ENCODE results near the gene SORL1. TPM values are rescaled to one million over a fixed set of nuclear protein-coding genes. Genes with fewer than 3 reads are reported as not detected.
A peak's percentile ranks its signal among the peaks of the same experiment; 100 is the strongest.

SORL1 gene
- total and polyA plus RNA-seq, 2 of the 8 experiments (the other 6 are each of a cell fraction or from before 2014, with no cell fraction given) = 38.1 to 65.5 TPM

DNA sequence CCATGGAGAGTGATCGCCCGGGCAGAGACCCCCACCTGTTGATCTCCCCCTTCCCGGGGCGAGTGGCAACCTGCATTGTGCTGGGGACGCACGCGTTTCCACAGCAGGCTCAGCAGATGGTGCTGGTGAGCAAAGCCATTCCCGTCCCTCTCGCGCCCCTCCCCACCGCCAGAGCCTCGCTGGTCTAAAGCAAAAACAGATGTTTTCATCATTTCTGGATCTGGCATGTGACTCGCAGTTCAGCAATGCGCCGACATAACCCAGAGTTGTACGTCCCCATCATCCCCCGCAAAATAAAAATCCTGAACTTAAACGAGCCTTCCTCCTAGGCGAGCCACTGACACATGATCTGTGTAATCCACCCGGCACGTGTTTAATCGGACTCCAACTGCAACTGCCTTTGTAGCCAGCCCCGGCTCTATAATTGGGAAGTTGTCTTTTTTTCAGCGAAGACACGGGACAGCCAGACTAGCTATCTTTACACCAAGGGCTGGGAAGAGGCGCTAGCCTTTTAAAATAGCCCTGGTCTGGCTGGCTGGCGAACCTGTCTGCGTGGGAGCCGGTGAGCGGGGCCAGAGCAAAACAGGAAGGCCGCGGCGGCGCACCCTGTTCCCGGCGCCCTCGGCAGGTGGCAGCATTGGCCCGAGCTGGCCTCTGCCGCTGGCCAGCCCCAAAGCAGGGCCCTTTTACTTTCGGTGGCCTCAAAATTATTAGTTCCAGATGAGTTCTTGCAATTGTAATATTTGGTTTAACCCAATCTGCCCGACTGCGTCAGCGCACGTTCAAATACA, 203.6 kb downstream of the SORL1 start (continued):
- TF ChIP-seq RAD21 (IDR thresholded peaks at IDR 0.05 in 1 of 2, conservative IDR thresholded peaks at IDR 0.05 in 1 of 2; ENCODE audit: low read depth in 2 of 2, low read length in 2 of 2) = peak; percentile 97 to 98
- no peak for TF ChIP-seq EGR1 (IDR thresholded peaks at IDR 0.05; ENCODE audit: borderline replicate concordance, low read depth, low read length)
- TF ChIP-seq TAF7 (optimal IDR thresholded peaks at IDR 0.05; ENCODE audit: borderline replicate concordance, low read depth, low read length) = no peak
- no peak for TF ChIP-seq KDM1A (IDR thresholded peaks at IDR 0.05; ENCODE audit: borderline replicate concordance, low read length)
- TF ChIP-seq MAFK (IDR thresholded peaks at IDR 0.05; ENCODE audit: low read depth, low read length) = no peak
- no peak for TF ChIP-seq POLR2AphosphoS5 (IDR thresholded peaks at IDR 0.05; ENCODE audit: low read depth, low read length)
- no peak for TF ChIP-seq SP1 (IDR thresholded peaks at IDR 0.05; ENCODE audit: low read depth, low read length)
- TF ChIP-seq, protein P1, sequence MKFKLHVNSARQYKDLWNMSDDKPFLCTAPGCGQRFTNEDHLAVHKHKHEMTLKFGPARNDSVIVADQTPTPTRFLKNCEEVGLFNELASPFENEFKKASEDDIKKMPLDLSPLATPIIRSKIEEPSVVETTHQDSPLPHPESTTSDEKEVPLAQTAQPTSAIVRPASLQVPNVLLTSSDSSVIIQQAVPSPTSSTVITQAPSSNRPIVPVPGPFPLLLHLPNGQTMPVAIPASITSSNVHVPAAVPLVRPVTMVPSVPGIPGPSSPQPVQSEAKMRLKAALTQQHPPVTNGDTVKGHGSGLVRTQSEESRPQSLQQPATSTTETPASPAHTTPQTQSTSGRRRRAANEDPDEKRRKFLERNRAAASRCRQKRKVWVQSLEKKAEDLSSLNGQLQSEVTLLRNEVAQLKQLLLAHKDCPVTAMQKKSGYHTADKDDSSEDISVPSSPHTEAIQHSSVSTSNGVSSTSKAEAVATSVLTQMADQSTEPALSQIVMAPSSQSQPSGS (IDR thresholded peaks at IDR 0.05; ENCODE audit: low read length) = no peak
- no peak for TF ChIP-seq SP4 (IDR thresholded peaks at IDR 0.05; ENCODE audit: low read length)
- peak; percentile 56 for TF ChIP-seq KDM5A (IDR thresholded peaks at IDR 0.05; ENCODE audit: low read length)
- peak; percentile 43 for TF ChIP-seq CTBP2 (IDR thresholded peaks at IDR 0.05; ENCODE audit: borderline replicate concordance, insufficient read depth, insufficient read length, low read length)
- no peak for TF ChIP-seq SP2 (IDR thresholded peaks at IDR 0.05; ENCODE audit: low read length)
- TF ChIP-seq HDAC6 (IDR thresholded peaks at IDR 0.05; ENCODE audit: low read depth, low read length) = no peak
- no peak for TF ChIP-seq GTF2F1 (IDR thresholded peaks at IDR 0.05; ENCODE audit: borderline replicate concordance, low read depth, low read length)
- TF ChIP-seq JUN (IDR thresholded peaks at IDR 0.05; ENCODE audit: low read depth, low read length) = no peak; the same call in 1 of the 2 replicates
- TF ChIP-seq, protein P2, sequence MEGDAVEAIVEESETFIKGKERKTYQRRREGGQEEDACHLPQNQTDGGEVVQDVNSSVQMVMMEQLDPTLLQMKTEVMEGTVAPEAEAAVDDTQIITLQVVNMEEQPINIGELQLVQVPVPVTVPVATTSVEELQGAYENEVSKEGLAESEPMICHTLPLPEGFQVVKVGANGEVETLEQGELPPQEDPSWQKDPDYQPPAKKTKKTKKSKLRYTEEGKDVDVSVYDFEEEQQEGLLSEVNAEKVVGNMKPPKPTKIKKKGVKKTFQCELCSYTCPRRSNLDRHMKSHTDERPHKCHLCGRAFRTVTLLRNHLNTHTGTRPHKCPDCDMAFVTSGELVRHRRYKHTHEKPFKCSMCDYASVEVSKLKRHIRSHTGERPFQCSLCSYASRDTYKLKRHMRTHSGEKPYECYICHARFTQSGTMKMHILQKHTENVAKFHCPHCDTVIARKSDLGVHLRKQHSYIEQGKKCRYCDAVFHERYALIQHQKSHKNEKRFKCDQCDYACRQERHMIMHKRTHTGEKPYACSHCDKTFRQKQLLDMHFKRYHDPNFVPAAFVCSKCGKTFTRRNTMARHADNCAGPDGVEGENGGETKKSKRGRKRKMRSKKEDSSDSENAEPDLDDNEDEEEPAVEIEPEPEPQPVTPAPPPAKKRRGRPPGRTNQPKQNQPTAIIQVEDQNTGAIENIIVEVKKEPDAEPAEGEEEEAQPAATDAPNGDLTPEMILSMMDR (IDR thresholded peaks at IDR 0.05; ENCODE audit: control extremely low read depth in 1 of 3, insufficient read depth in 1 of 3, low read depth in 1 of 3, low read length in 3 of 3) = peak; percentile 85 to 97 (median 90)
- 0 out of 4 replicates have a peak, but pooled peaks of 1 of the 2 experiments have one; percentile 31 for TF ChIP-seq HDAC2 (IDR thresholded peaks at IDR 0.05; ENCODE audit: borderline replicate concordance in 1 of 2, low read depth in 2 of 2, low read length in 2 of 2)
- TF ChIP-seq EZH2 (IDR thresholded peaks at IDR 0.05; ENCODE audit: low read depth, low read length, severe bottlenecking) = no peak
- TF ChIP-seq TEAD4 (IDR thresholded peaks at IDR 0.05; ENCODE audit: low read depth, low read length) = peak; percentile 41; the same call in 1 of the 2 replicates

Data from H1 (cell line).